ENCODE results near the gene PMS2. TPM values are rescaled to one million over a fixed set of nuclear protein-coding genes. Genes with fewer than 3 reads are reported as not detected.
A peak's percentile ranks its signal among the peaks of the same experiment; 100 is the strongest.
"Not testable (repeated sequence)": the region's sequence is repeated elsewhere in the genome, so short reads cannot be mapped to it uniquely, and the experiment has no call there.

The PMS2 gene
- total RNA-seq, 1 donor from 2014 or later = 12.0 TPM

DNA sequence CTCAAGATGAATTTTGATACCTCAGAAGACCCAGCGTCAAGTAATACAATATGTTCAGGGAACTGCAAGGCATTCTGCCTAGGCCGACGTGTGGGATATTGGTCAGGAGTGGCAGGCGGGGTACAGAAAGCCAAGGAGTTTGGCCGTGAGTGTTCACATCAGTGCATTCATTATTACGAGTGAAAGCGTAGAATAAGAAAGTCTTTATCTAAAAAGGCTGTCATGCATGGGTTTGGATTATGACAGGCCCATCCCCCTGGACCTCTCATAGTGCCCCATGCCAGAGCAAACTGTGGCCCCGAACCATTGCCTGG lies 7.8 kb upstream of the PMS2 start:
- H3K36me3 ChIP-seq (ENCODE audit: control insufficient read depth in 3 of 3, insufficient read depth in 3 of 3, low read length in 3 of 3) = peaks cover 32 to 46% (median 36%) of the 10 kb centered on the region in 3 donors
- H3K4me1 ChIP-seq (ENCODE audit: control insufficient read depth in 3 of 3, insufficient read depth in 3 of 3, low read length in 3 of 3) = peaks cover 38 to 53% (median 41%) of the 10 kb centered on the region in 3 donors
- no peaks in the 10 kb centered on the region for H3K27me3 ChIP-seq (ENCODE audit: control insufficient read depth in 3 of 3, insufficient read depth in 3 of 3, low read length in 3 of 3)
- peak overlapping the region in 1 of 3 donors; percentile 18 for H3K9ac ChIP-seq (ENCODE audit: low read depth in 1 of 3, low read length in 3 of 3)
- no peaks in the 10 kb centered on the region for H3K9me3 ChIP-seq (ENCODE audit: control insufficient read depth in 3 of 3, low read length in 3 of 3)
- peak overlapping the region; percentile 74 for H3K27ac ChIP-seq (ENCODE audit: low read depth, low read length)
- H3K4me3 ChIP-seq (ENCODE audit: low read length in 3 of 3) = no peak overlapping the region

- Histone ChIP-seq H3K36me3 (ENCODE audit: control insufficient read depth in 3 of 3, insufficient read depth in 3 of 3, low read length in 3 of 3) (peaks cover 31 to 41% (median 32%) of the 10 kb centered on the region in 3 donors), H3K4me3 (ENCODE audit: low read length in 3 of 3) (peak overlapping the region in 2 of 3 donors; percentile 17 to 27), H3K9me3 (ENCODE audit: control insufficient read depth in 3 of 3, low read length in 3 of 3) (no peaks in the 10 kb centered on the region), H3K27ac (ENCODE audit: low read depth, low read length) (peak overlapping the region; percentile 74), H3K27me3 (ENCODE audit: control insufficient read depth in 3 of 3, insufficient read depth in 3 of 3, low read length in 3 of 3) (no peaks in the 10 kb centered on the region), H3K9ac (ENCODE audit: low read depth in 1 of 3, low read length in 3 of 3) (peak overlapping the region; percentile 19 to 51 (median 50)), H3K4me1 (ENCODE audit: control insufficient read depth in 3 of 3, insufficient read depth in 3 of 3, low read length in 3 of 3) (peaks cover 43 to 58% (median 43%) of the 10 kb centered on the region in 3 donors)
Measured at GRCh38 chr7:6015917-6016652, 7.2 kb upstream of the PMS2 start.

- Histone ChIP-seq H3K4me3 (ENCODE audit: low read length in 3 of 3) (peak overlapping the region in 2 of 3 donors; percentile 3 to 20), H3K4me1 (ENCODE audit: control insufficient read depth in 3 of 3, insufficient read depth in 3 of 3, low read length in 3 of 3) (peaks cover 49 to 63% (median 54%) of the 10 kb centered on the region in 3 donors), H3K9me3 (ENCODE audit: control insufficient read depth in 3 of 3, low read length in 3 of 3) (no peaks in the 10 kb centered on the region), H3K27ac (ENCODE audit: low read depth, low read length) (peak overlapping the region; percentile 64), H3K27me3 (ENCODE audit: control insufficient read depth in 3 of 3, insufficient read depth in 3 of 3, low read length in 3 of 3) (no peaks in the 10 kb centered on the region), H3K9ac (ENCODE audit: low read depth in 1 of 3, low read length in 3 of 3) (peak overlapping the region; percentile 32 to 60 (median 59)), H3K36me3 (ENCODE audit: control insufficient read depth in 3 of 3, insufficient read depth in 3 of 3, low read length in 3 of 3) (peaks cover 12 to 19% (median 14%) of the 10 kb centered on the region in 3 donors)
Measured at GRCh38 chr7:6012355-6013104, 3.7 kb upstream of the PMS2 start.

- Histone ChIP-seq H3K9me3 (ENCODE audit: control insufficient read depth in 3 of 3, low read length in 3 of 3) (no peaks in the 10 kb centered on the region), H3K4me1 (ENCODE audit: control insufficient read depth in 3 of 3, insufficient read depth in 3 of 3, low read length in 3 of 3) (peaks cover 44 to 53% (median 50%) of the 10 kb centered on the region in 3 donors), H3K36me3 (ENCODE audit: control insufficient read depth in 3 of 3, insufficient read depth in 3 of 3, low read length in 3 of 3) (peaks cover 5 to 13% (median 6%) of the 10 kb centered on the region in 3 donors), H3K27ac (ENCODE audit: low read depth, low read length) (peak overlapping the region; percentile 64), H3K27me3 (ENCODE audit: control insufficient read depth in 3 of 3, insufficient read depth in 3 of 3, low read length in 3 of 3) (no peaks in the 10 kb centered on the region), H3K4me3 (ENCODE audit: low read length in 3 of 3) (peak overlapping the region; percentile 16 to 34 (median 17)), H3K9ac (ENCODE audit: low read depth in 1 of 3, low read length in 3 of 3) (peak overlapping the region; percentile 27 to 73 (median 68))
Measured at GRCh38 chr7:6011541-6011940, 2.7 kb upstream of the PMS2 start.

- H3K36me3 ChIP-seq (ENCODE audit: control insufficient read depth in 3 of 3, insufficient read depth in 3 of 3, low read length in 3 of 3); H3K27me3 ChIP-seq (ENCODE audit: control insufficient read depth in 3 of 3, insufficient read depth in 3 of 3, low read length in 3 of 3); H3K9me3 ChIP-seq (ENCODE audit: control insufficient read depth in 3 of 3, low read length in 3 of 3): not testable (repeated sequence)
- Histone ChIP-seq H3K9ac (ENCODE audit: low read depth in 1 of 3, low read length in 3 of 3) (peak overlapping the region in 1 of 3 donors; percentile 68), H3K27ac (ENCODE audit: low read depth, low read length) (peak overlapping the region; percentile 64), H3K4me1 (ENCODE audit: control insufficient read depth in 3 of 3, insufficient read depth in 3 of 3, low read length in 3 of 3) (peaks cover 33 to 41% (median 39%) of the 10 kb centered on the region in 3 donors), H3K4me3 (ENCODE audit: low read length in 3 of 3) (peak overlapping the region in 2 of 3 donors; percentile 19 to 29)
Measured at GRCh38 chr7:6010370-6010769, 1.5 kb upstream of the PMS2 start.

DNA sequence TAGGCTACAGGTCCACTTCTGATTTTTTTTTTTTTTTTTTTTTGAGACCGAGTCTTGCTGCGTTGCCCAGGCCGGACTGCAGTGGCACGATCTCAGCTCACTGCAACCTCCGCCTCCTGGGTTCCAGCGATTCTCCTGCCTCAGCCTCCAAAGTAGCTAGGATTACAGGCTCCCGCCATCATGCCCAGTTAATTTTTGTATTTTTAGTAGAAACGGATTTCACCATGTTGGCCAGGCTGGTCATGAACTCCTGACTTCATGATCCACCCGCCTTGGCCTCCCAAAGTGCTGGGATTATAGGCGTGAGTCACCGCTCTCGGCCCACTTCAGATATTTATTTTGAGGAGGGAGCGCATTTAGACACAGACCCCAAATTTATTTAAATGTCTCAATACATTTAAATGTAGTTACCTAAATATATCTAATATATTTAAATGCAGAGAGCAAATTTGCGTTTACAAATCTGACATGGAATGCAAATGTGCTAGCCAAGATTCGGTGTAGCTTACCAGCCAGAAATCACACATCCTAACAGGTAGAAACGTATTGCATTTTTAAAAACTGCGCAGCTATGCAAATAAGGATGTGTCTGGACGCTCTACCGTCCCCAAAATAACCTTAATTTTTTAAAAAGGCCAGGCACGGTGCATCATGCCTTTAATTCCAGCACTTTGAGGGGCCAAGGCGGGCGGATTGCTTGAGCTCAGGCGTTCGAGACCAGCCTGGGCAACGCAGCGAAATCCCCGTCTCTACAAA lies 836 bp downstream of the PMS2 start:
- Histone ChIP-seq H3K9ac (ENCODE audit: low read depth in 1 of 3, low read length in 3 of 3) (peak overlapping the region in 2 of 3 donors; percentile 83 to 96), H3K4me3 (ENCODE audit: low read length in 3 of 3) (peak overlapping the region; percentile 85 to 96 (median 94)), H3K4me1 (ENCODE audit: control insufficient read depth in 3 of 3, insufficient read depth in 3 of 3, low read length in 3 of 3) (peaks cover 24 to 28% (median 24%) of the 10 kb centered on the region in 3 donors)
- not testable (repeated sequence) for H3K9me3 ChIP-seq (ENCODE audit: control insufficient read depth in 3 of 3, low read length in 3 of 3); H3K27ac ChIP-seq (ENCODE audit: low read depth, low read length); H3K27me3 ChIP-seq (ENCODE audit: control insufficient read depth in 3 of 3, insufficient read depth in 3 of 3, low read length in 3 of 3); H3K36me3 ChIP-seq (ENCODE audit: control insufficient read depth in 3 of 3, insufficient read depth in 3 of 3, low read length in 3 of 3)

DNA sequence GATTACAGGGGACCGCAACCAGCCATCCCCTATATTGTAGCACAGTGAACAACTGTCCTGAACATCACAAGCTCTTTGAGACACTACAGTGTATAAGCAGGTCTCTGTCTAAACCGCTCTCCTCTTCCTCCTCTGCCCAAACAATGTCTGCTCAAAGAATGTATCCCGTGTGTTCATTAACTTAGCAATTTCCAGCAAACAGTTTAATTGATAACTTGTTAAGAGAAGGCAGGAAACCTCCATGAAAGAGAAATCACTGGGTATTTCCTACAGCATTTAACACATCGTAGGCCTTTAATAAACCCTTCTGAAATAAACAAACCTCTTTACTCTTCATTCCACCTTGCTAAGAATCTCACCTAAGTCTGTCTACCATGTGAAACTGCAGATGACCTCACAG lies 1.5 kb downstream of the PMS2 start:
- peaks cover 18 to 21% (median 21%) of the 10 kb centered on the region in 3 donors for H3K4me1 ChIP-seq (ENCODE audit: control insufficient read depth in 3 of 3, insufficient read depth in 3 of 3, low read length in 3 of 3)
- peaks cover 0 to 5% (median 4%) of the 10 kb centered on the region in 3 donors for H3K36me3 ChIP-seq (ENCODE audit: control insufficient read depth in 3 of 3, insufficient read depth in 3 of 3, low read length in 3 of 3)
- no peak overlapping the region for H3K4me3 ChIP-seq (ENCODE audit: low read length in 3 of 3)
- no peak overlapping the region for H3K27ac ChIP-seq (ENCODE audit: low read depth, low read length)
- no peaks in the 10 kb centered on the region for H3K9me3 ChIP-seq (ENCODE audit: control insufficient read depth in 3 of 3, low read length in 3 of 3)
- no peaks in the 10 kb centered on the region for H3K27me3 ChIP-seq (ENCODE audit: control insufficient read depth in 3 of 3, insufficient read depth in 3 of 3, low read length in 3 of 3)
- H3K9ac ChIP-seq (ENCODE audit: low read depth in 1 of 3, low read length in 3 of 3) = peak overlapping the region in 1 of 3 donors; percentile 16

GRCh38 chr7:5997210-5997808 lies 11.5 kb downstream of the PMS2 start:
- no peak overlapping the region for H3K4me3 ChIP-seq (ENCODE audit: low read length in 3 of 3)
- H3K4me1 ChIP-seq (ENCODE audit: control insufficient read depth in 3 of 3, insufficient read depth in 3 of 3, low read length in 3 of 3) = peaks cover 0 to 7% (median 3%) of the 10 kb centered on the region in 3 donors
- no peak overlapping the region for H3K9ac ChIP-seq (ENCODE audit: low read depth in 1 of 3, low read length in 3 of 3)
- H3K9me3 ChIP-seq (ENCODE audit: control insufficient read depth in 3 of 3, low read length in 3 of 3) = no peaks in the 10 kb centered on the region
- peaks cover 6 to 28% (median 27%) of the 10 kb centered on the region in 3 donors for H3K36me3 ChIP-seq (ENCODE audit: control insufficient read depth in 3 of 3, insufficient read depth in 3 of 3, low read length in 3 of 3)
- no peaks in the 10 kb centered on the region for H3K27me3 ChIP-seq (ENCODE audit: control insufficient read depth in 3 of 3, insufficient read depth in 3 of 3, low read length in 3 of 3)
- H3K27ac ChIP-seq (ENCODE audit: low read depth, low read length) = no peak overlapping the region

- H3K27me3 ChIP-seq (ENCODE audit: control insufficient read depth in 3 of 3, insufficient read depth in 3 of 3, low read length in 3 of 3); H3K27ac ChIP-seq (ENCODE audit: low read depth, low read length); H3K9ac ChIP-seq (ENCODE audit: low read depth in 1 of 3, low read length in 3 of 3); H3K4me1 ChIP-seq (ENCODE audit: control insufficient read depth in 3 of 3, insufficient read depth in 3 of 3, low read length in 3 of 3); H3K9me3 ChIP-seq (ENCODE audit: control insufficient read depth in 3 of 3, low read length in 3 of 3); H3K4me3 ChIP-seq (ENCODE audit: low read length in 3 of 3): not testable (repeated sequence)
- peaks cover 8 to 21% (median 14%) of the 10 kb centered on the region in 3 donors for H3K36me3 ChIP-seq (ENCODE audit: control insufficient read depth in 3 of 3, insufficient read depth in 3 of 3, low read length in 3 of 3)
Measured at GRCh38 chr7:5987061-5987460, 21.8 kb downstream of the PMS2 start.

Data from skeletal muscle tissue (tissue), 4 donors.